K562 treated with DMSO at 1 percent for 4 hours (cell line): ENCODE results near the gene GOLGA1. TPM values are rescaled to one million over a fixed set of nuclear protein-coding genes. Genes with fewer than 3 reads are reported as not detected.

Source experiments
- total RNA-seq: library from RNA; unstranded; fragments of 300-600 nt; gene quantifications from 2 replicates; pipeline ENCODE4 v1.2.3, GENCODE V29; 2022; ENCODE audit not compliant: insufficient read depth

Gene GOLGA1, protein sequence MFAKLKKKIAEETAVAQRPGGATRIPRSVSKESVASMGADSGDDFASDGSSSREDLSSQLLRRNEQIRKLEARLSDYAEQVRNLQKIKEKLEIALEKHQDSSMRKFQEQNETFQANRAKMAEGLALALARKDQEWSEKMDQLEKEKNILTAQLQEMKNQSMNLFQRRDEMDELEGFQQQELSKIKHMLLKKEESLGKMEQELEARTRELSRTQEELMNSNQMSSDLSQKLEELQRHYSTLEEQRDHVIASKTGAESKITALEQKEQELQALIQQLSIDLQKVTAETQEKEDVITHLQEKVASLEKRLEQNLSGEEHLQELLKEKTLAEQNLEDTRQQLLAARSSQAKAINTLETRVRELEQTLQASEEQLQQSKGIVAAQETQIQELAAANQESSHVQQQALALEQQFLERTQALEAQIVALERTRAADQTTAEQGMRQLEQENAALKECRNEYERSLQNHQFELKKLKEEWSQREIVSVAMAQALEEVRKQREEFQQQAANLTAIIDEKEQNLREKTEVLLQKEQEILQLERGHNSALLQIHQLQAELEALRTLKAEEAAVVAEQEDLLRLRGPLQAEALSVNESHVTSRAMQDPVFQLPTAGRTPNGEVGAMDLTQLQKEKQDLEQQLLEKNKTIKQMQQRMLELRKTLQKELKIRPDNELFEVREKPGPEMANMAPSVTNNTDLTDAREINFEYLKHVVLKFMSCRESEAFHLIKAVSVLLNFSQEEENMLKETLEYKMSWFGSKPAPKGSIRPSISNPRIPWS
- total RNA-seq: 5.5 and 7.4 TPM in 2 replicates

DNA sequence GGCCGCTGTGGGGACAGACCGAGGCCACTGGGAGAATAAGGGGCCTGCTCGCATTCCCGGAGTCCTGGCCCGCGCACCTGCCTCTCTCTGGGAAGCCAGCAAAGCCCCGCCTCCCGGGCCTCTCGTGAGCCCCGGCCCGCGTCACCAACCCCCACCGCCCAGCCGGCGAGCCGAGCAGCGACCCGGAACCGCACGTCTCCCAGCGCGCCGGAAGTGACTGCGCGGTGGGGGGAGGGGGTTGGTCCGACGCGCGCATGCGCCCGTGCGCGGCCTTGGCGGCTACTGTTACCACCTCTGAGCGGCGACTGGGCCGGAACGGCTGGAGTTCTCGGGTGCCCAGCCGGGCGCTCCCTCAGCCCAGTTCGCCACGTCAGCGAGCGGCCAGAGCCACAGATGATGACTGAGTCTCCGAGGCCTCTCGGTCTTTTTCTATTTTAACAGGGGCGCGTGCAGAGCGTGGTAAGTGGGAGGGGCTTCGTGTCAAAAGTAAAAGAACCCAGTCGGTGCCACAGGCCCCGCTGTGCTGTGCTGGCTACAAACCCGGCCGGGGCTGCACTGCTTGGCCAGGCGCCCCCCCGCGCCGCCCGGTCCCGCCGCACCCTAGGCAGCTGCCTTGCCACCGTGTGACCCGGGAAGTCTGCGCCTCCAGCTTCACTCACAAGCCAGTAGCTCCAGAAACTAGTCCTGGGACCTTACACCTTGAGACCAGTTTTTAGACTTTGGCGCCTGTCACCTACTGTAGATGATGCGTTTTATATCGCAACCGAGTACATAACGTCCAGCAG is at the start of gene GOLGA1:
Gene GOLGA1 (minus strand): TSS at position 190 of the 785 bp plus-strand sequence. CDS start 2,372 bp downstream, outside the sequence.

DNA sequence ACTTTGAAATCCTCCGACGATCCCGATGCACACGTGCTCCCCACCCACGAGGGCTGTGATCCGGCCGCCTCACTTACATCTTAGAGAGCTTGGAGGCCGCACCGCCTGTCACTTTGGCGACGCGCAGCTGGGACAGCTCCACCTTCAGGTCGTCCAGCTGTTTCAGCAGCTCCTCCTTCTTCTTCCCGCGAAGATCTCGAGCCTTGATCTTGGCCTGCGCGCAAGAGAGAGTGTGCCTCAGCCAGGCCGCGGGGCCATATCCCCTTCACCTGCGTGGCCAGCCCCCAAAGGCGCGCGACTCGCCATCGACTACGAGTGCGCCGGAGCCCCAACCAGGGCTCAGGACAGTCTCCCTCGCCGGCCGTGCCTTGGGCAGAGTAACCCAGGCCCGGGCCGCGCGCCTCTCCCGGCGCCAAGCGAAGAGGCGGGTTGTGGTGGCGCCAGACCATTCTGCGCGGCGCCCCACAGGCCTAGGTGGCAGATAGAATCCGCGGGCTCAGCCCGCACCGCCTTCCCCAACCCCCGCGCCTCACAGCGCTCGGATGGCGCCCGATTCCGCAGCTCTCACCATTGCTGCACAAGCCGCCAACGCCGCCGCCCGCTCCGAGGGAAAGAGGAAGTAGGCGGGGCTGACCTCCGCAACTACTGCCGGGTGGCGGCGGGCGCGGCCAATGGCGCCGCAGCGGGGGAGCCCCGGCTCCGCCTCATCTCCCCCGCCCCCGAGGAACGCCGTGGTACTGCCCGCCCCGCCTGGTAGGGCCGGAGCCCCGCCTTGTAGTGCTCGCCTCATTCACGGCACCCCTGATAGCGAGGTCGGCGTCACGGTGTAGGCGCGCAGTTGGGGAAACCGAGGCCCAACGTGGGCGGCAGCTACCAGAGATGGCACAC is 79.3 kb downstream of the GOLGA1 start, which contains the start of the genes ARPC5L and RPL35:
Gene ARPC5L (plus strand): TSS at position 789 of the 888 bp plus-strand sequence. CDS start 7,161 bp downstream, outside the sequence.
Gene RPL35 (minus strand): TSS at position 616 of the 888 bp plus-strand sequence. CDS start 45 bp downstream, at position 571.

DNA sequence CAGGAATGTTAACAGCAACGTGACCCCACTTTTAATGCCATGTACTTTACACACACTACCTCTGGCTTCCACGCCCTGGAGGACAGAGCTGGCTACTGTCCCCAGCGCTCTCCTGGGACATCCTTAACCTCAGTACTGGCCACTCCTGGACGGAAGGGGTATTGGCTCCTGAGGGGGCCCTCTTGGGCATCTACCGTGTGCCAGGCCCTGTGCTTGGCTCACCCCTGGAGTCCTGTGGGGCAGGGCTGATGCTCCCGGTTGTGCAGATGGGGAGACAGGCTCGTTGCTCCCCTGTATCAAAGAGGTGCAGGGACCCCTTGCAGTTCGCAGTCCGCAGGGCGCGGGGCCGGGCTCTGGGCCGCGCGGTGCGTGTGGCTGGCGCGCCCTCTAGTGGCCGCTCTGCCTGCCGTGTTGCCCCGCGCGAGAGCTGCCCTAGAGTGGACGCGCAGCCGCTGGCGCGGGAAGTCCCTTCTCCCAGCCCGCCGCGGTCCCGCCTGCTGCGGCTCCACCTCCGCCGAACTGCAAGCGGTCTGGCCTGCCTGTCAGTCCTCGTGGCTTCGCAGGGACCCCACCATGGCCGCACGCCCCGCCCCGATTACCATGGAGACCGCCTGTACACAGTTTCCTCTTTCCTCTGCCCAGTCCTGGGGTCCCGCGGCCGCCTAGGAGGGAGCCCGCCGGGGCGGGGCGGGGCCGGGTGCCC is 87.9 kb downstream of the GOLGA1 start, which contains the start of gene WDR38:
Gene WDR38 (plus strand): TSS at position 632 of the 703 bp plus-strand sequence. CDS start 72 bp downstream, outside the sequence.

Other genes starting within 250 kb of the GOLGA1 start
- gene NR6A1, start 169.8 kb downstream of the GOLGA1 start, total RNA-seq: 9.6 and 10.6 TPM in 2 replicates
- gene OLFML2A, start 163.9 kb downstream of the GOLGA1 start, total RNA-seq: not detected in 2 replicates
- not detected in 2 replicates for gene WDR38, start 87.6 kb downstream of the GOLGA1 start, total RNA-seq
- gene RPL35, start 79.1 kb downstream of the GOLGA1 start, total RNA-seq: 7,022 and 8,280 TPM in 2 replicates
- 46.5 and 57.9 TPM in 2 replicates for gene ARPC5L, start 79.0 kb downstream of the GOLGA1 start, total RNA-seq
- gene SCAI, start 202.4 kb upstream of the GOLGA1 start, total RNA-seq: 1.1 and 2.7 TPM in 2 replicates
- 19.5 and 20.0 TPM in 2 replicates for gene PPP6C, start 248.7 kb upstream of the GOLGA1 start, total RNA-seq